ENCODE results near the gene TMEM184A.
"Not testable (repeated sequence)": the region's sequence is repeated elsewhere in the genome, so short reads cannot be mapped to it uniquely, and the experiment has no call there.

Gene TMEM184A

GRCh38 chr7:1585142-1585981 lies 29.4 kb upstream of the TMEM184A start:
- DNase-seq (ENCODE audit: low read depth): no peak
- H3K4me3 ChIP-seq (ENCODE audit: low read length): no peak overlapping the region
- TF ChIP-seq CTCF (IDR thresholded peaks at IDR 0.05; ENCODE audit: insufficient read depth, low read depth, low read length, missing control alignments): no peak

GRCh38 chr7:1584700-1585099 lies 28.7 kb upstream of the TMEM184A start:
- no peak overlapping the region for H3K4me3 ChIP-seq (ENCODE audit: low read length)
- no peak for TF ChIP-seq CTCF (IDR thresholded peaks at IDR 0.05; ENCODE audit: insufficient read depth, low read depth, low read length, missing control alignments)
- DNase-seq (ENCODE audit: low read depth): no peak

- not testable (repeated sequence) for DNase-seq (ENCODE audit: low read depth); H3K4me3 ChIP-seq (ENCODE audit: low read length)
These were observed 27.4 kb upstream of the TMEM184A start for GRCh38 chr7:1583241-1583930.

GRCh38 chr7:1580422-1581030 lies 24.5 kb upstream of the TMEM184A start:
- TF ChIP-seq CTCF (IDR thresholded peaks at IDR 0.05; ENCODE audit: insufficient read depth, low read depth, low read length, missing control alignments): no peak
- no peak overlapping the region for H3K4me3 ChIP-seq (ENCODE audit: low read length)
- no peak for DNase-seq (ENCODE audit: low read depth)

- no peak overlapping the region for H3K4me3 ChIP-seq (ENCODE audit: low read length)
- DNase-seq (ENCODE audit: low read depth): peak; percentile 63
- peak; percentile 77 for TF ChIP-seq CTCF (IDR thresholded peaks at IDR 0.05; ENCODE audit: insufficient read depth, low read depth, low read length, missing control alignments)
These were observed 23.7 kb upstream of the TMEM184A start for GRCh38 chr7:1579481-1580421.

- no peak for TF ChIP-seq CTCF (IDR thresholded peaks at IDR 0.05; ENCODE audit: insufficient read depth, low read depth, low read length, missing control alignments)
- no peak overlapping the region for H3K4me3 ChIP-seq (ENCODE audit: low read length)
- DNase-seq (ENCODE audit: low read depth): no peak
These were observed 22.5 kb upstream of the TMEM184A start for GRCh38 chr7:1578513-1578912.
